Lower leg skin (tissue), 3 donors: ENCODE results near the gene CROT.

Experiments used
- POLR2A ChIP-seq, 2 donors: fragments of 450-650 bp; IDR thresholded peaks; one replicate each; pipeline ENCODE4 v1.6.1; 2016 to 2017; ENCODE audit warnings: antibody characterized with exemption in 2 of 2, mild to moderate bottlenecking in 1 of 2, moderate library complexity in 1 of 2
- TF ChIP-seq, protein P1 (sequence below), 3 donors: fragments of 450-650 bp; IDR thresholded peaks; one replicate each; pipeline ENCODE4 v1.5.1; 2016; ENCODE audit warnings: antibody characterized with exemption in 3 of 3, mild to moderate bottlenecking in 3 of 3, moderate library complexity in 2 of 3

DNA sequence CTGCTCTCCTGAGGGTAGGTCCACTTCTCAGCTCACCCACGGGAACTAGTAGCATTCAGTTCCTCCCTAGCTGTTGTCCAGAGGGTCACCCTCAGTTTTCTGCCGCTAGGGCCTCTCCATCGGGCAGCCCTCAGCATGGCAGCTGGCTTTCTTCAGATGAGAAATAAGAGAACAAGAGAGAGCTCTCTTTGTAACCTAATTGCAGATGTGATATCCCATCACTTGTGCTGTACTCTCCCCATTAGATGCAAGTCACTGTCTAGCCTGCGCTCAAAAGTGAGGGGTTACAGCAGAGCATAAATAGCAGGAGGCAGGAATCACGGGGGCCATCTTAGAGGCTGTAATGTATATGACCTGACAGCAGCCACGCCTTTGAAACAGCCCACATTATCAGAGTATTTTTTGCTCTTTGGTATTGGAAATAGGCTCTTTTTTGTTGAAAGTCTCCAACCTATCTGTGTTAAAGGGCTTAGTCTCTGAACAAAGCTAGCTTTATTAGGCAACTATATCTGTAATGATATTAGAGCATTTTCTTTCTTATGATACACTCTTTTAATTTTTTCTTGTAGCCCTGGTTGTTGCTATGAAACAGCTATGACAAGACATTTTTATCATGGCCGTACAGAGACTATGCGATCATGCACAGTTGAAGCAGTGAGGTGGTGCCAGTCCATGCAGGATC lies 45.7 kb downstream of the CROT start:
- TF ChIP-seq, protein P1, sequence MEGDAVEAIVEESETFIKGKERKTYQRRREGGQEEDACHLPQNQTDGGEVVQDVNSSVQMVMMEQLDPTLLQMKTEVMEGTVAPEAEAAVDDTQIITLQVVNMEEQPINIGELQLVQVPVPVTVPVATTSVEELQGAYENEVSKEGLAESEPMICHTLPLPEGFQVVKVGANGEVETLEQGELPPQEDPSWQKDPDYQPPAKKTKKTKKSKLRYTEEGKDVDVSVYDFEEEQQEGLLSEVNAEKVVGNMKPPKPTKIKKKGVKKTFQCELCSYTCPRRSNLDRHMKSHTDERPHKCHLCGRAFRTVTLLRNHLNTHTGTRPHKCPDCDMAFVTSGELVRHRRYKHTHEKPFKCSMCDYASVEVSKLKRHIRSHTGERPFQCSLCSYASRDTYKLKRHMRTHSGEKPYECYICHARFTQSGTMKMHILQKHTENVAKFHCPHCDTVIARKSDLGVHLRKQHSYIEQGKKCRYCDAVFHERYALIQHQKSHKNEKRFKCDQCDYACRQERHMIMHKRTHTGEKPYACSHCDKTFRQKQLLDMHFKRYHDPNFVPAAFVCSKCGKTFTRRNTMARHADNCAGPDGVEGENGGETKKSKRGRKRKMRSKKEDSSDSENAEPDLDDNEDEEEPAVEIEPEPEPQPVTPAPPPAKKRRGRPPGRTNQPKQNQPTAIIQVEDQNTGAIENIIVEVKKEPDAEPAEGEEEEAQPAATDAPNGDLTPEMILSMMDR (IDR thresholded peaks at IDR 0.05): no peak
- TF ChIP-seq POLR2A (IDR thresholded peaks at IDR 0.05): no peak
